Heart right ventricle (tissue), 16 donors: ENCODE measurements around the gene GBA2. TPM values are rescaled to one million over a fixed set of nuclear protein-coding genes. Genes with fewer than 3 reads are reported as not detected.

Experiments
- ATAC-seq, 8 donors: fragments of 200-7000 bp; cut with Tn5 transposase; one replicate each; pipeline ENCODE4 v1.9.1; 2020; ENCODE audit warnings: mild to moderate bottlenecking in 8 of 8, moderate library complexity in 8 of 8, moderate number of reproducible peaks in 1 of 8
- DNase-seq, 2 donors: peaks; one replicate each; pipeline ENCODE4 v3.0.0-alpha.2; 2020
- H3K27ac ChIP-seq, 10 donors: fragments of 200-600 bp; sonication (generic) in 2 of 10; one replicate each; pipeline versions ENCODE4 v1.5.0 to v1.8.0; 2020 to 2022; ENCODE audit warnings: mild to moderate bottlenecking in 3 of 10
- H3K27me3 ChIP-seq, 7 donors: fragments of 200-600 bp; one replicate each; pipeline ENCODE4 v1.8.0; 2021 to 2022; ENCODE audit warnings: mild to moderate bottlenecking in 2 of 7
- H3K36me3 ChIP-seq, 9 donors: fragments of 200-600 bp; sonication (generic) in 1 of 9; one replicate each; pipeline versions ENCODE4 v1.5.0 to v1.8.0; 2020 to 2022; ENCODE audit warnings: mild to moderate bottlenecking in 2 of 9
- H3K4me1 ChIP-seq, 9 donors: fragments of 200-600 bp; sonication (generic) in 1 of 9; one replicate each; pipeline versions ENCODE4 v1.5.0 to v1.8.0; 2020 to 2022; ENCODE audit warnings: mild to moderate bottlenecking in 4 of 9
- H3K4me3 ChIP-seq, 10 donors: fragments of 200-600 bp; sonication (generic) in 2 of 10; one replicate each; pipeline versions ENCODE4 v1.5.0 to v1.8.0; 2020 to 2022; ENCODE audit warnings: mild to moderate bottlenecking in 7 of 10, moderate library complexity in 2 of 10
- H3K9me3 ChIP-seq, 11 donors: fragments of 200-600 bp in 10 of 11; sonication (generic) in 2 of 11; one replicate each; pipeline versions ENCODE4 v1.5.0 to v1.8.0; 2013 to 2022; ENCODE audit warnings: mild to moderate bottlenecking in 2 of 11, control low read depth in 1 of 11, moderate library complexity in 1 of 11
- CTCF ChIP-seq, 9 donors: fragments of 200-600 bp; sonication (generic) in 2 of 9; IDR thresholded peaks; one replicate each; pipeline versions ENCODE4 v1.5.0 to v1.8.0; 2021 to 2022; ENCODE audit warnings: antibody characterized with exemption in 9 of 9, mild to moderate bottlenecking in 5 of 9, moderate library complexity in 1 of 9
- WGBS, 2 donors: extraction: QIAGEN DNeasy Blood & Tissue Kit; methylation state at CpG; one replicate each; pipeline ENCODE4 v1.1.7; 2013; ENCODE audit warnings: inconsistent platforms in 1 of 2; 5-methylcytosine and 5-hydroxymethylcytosine counted together
- intact Hi-C, 10 donors: fragments of 100-400 bp; cut with DNase I; formaldehyde crosslinking; loops; one replicate each; pipeline versions ENCODE4 v1.11.1 to v1.14.2; 2022
- polyA plus RNA-seq, 2 donors: library from polyadenylated mRNA; stranded (reverse); fragments of 200-250 nt; gene quantifications; one replicate each; pipeline ENCODE4 v1.2.3, GENCODE V29; 2013
- total RNA-seq, 10 donors: library from RNA; stranded (reverse); fragmentation: NEBNext Ultra II Directional in 3 of 10; extraction: Animal tissue kit (Norgen Biotek cat#: 25700) in 3 of 10; gene quantifications; one replicate each; pipeline versions ENCODE4 v1.2.1 to v1.2.4, GENCODE V29; 2021 to 2023
- donor health status: Arrhythmogenic right ventricular cardiomyopathy.
- donor health status: ischemic (EF 13 %, LVEDD 7.1; RV severe dilation, severe dysfunction).
- donor health status: healthy with polysubstance abuse.
- donor health status: DM: no; HTN: yes; CAD: no.
- donor health status: DM: no; HTN: no; CAD: no.
- donor health status: ischemic (EF 25% LVEDD 6.9; RV normal size, moderate dysfunction).
- donor health status: ischemic (EF 25% LVEDD 5.7; RV mildly dilated, moderate dysfunction).
- donor health status: healthy.
- donor health status: DM: yes; HTN: yes; CAD: no.
- donor health status: Ischemic cardiomyopathy.
- donor health status: ischemic (EF 35%, LVEDD 5.7; RV mildly dilated, moderate dysfunction).
- donor health status: nonischemic (EF 11% LVEDD 7.7; RV severe dilation, severe dysfunction).
- donor health status: DM: yes; HTN: yes; CAD: no.
- donor health status: PGD.
- donor health status: ischemic (EF 29% LVEDD 5.4; RV normal size, mild dysfunction).
- donor health status: nonischemic (EF 23%, LVEDD 6.1; RV moderate dilation, normal function).

Gene GBA2
- total and polyA plus RNA-seq, 12 donors = 47.4 to 102 (median 79.5) TPM

- no peak for ATAC-seq
- intact Hi-C loops = loop anchor here in 5 of 10 donors (2.0 to 5.0 kb wide), 3 partner anchors 34 to 42 kb away; partner anchors contain the start of genes CREB3 (in 2 of the 5), TLN1 (in 2 of the 5), CCDC107 (in 1 of the 5) and RMRP (in 1 of the 5)
Measured at GRCh38 chr9:35691334-35691650, 57.7 kb downstream of the GBA2 start.

GRCh38 chr9:35690614-35691333, 58.3 kb downstream of the GBA2 start:
- no peak for TF ChIP-seq CTCF (IDR thresholded peaks at IDR 0.05)
- ATAC-seq = peak; percentile 59 to 75 (median 66)
- Histone ChIP-seq H3K27me3 (peaks cover 0 to 8% (median 0%) of the 10 kb centered on the region in 7 donors), H3K36me3 (peaks cover 0 to 14% (median 3%) of the 10 kb centered on the region in 9 donors), H3K4me1 (peaks cover 0 to 47% (median 44%) of the 10 kb centered on the region in 9 donors), H3K27ac (peak overlapping the region; percentile 72 to 100 (median 94)), H3K4me3 (peak overlapping the region; percentile 33 to 86 (median 71)), H3K9me3 (no peaks in the 10 kb centered on the region)
- DNase-seq = peak; percentile 84 to 90
- WGBS, 2 donors = 0 to 2% methylated on average over 54 to 61 of the region's 61 CpGs
- intact Hi-C loops = loop anchor here in 5 of 10 donors (2.0 to 5.0 kb wide), 3 partner anchors 33 to 42 kb away; partner anchors contain the start of genes CREB3 (in 2 of the 5), TLN1 (in 2 of the 5), CCDC107 (in 1 of the 5) and RMRP (in 1 of the 5)

More at GRCh38 chr9:35691334-35691650, 57.7 kb downstream of the GBA2 start:
- peaks cover 0 to 14% (median 0%) of the 10 kb centered on the region in 9 donors for H3K36me3 ChIP-seq
- no peak for DNase-seq
- peak overlapping the region in 9 of 10 donors; percentile 45 to 86 (median 75) for H3K4me3 ChIP-seq
- 22 to 40% methylated on average over 9 to 10 of the region's 10 CpGs for WGBS, 2 donors
- no peak for TF ChIP-seq CTCF (IDR thresholded peaks at IDR 0.05)
- H3K27ac ChIP-seq = peak overlapping the region; percentile 72 to 100 (median 94)
- H3K4me1 ChIP-seq = peaks cover 0 to 42% (median 38%) of the 10 kb centered on the region in 9 donors
- H3K27me3 ChIP-seq = peaks cover 0 to 8% (median 0%) of the 10 kb centered on the region in 7 donors
- H3K9me3 ChIP-seq = no peaks in the 10 kb centered on the region

GRCh38 chr9:35690294-35690613, 58.8 kb downstream of the GBA2 start:
- Histone ChIP-seq H3K4me1 (peaks cover 4 to 53% (median 48%) of the 10 kb centered on the region in 9 donors), H3K9me3 (no peaks in the 10 kb centered on the region), H3K4me3 (peak overlapping the region; percentile 33 to 86 (median 71)), H3K27ac (peak overlapping the region; percentile 72 to 100 (median 94)), H3K27me3 (peaks cover 0 to 8% (median 0%) of the 10 kb centered on the region in 7 donors), H3K36me3 (peaks cover 0 to 16% (median 5%) of the 10 kb centered on the region in 9 donors)
- DNase-seq (no peak), ATAC-seq (no peak)
- intact Hi-C loops = loop anchor here in 5 of 10 donors (2.0 to 5.0 kb wide), 3 partner anchors 33 to 43 kb away; partner anchors contain the start of genes CREB3 (in 2 of the 5), TLN1 (in 2 of the 5), CCDC107 (in 1 of the 5) and RMRP (in 1 of the 5)
- no peak for TF ChIP-seq CTCF (IDR thresholded peaks at IDR 0.05)
- WGBS, 2 donors = 0 to 1% methylated on average over 21 of the region's 21 CpGs

- peaks cover 9 to 58% (median 48%) of the 10 kb centered on the region in 9 donors for H3K4me1 ChIP-seq
- no peak for TF ChIP-seq CTCF (IDR thresholded peaks at IDR 0.05)
- intact Hi-C loops = loop anchor here in 5 of 10 donors (2.0 to 5.0 kb wide), 4 partner anchors 31 to 43 kb away; partner anchors contain the start of genes CCDC107 (in 3 of the 5), RMRP (in 3 of the 5), CREB3 (in 2 of the 5) and TLN1 (in 2 of the 5)
- H3K9me3 ChIP-seq = no peaks in the 10 kb centered on the region
- peak; percentile 78 to 84 for DNase-seq
- H3K4me3 ChIP-seq = peak within 1 kb of the TSS; percentile 45 to 86 (median 71)
- peaks cover 0 to 8% (median 0%) of the 10 kb centered on the region in 7 donors for H3K27me3 ChIP-seq
- peak; percentile 63 to 79 (median 76) for ATAC-seq
- H3K27ac ChIP-seq = peak within 1 kb of the TSS; percentile 72 to 100 (median 94)
- WGBS, 2 donors = 8 to 12% methylated on average over 60 to 61 of the region's 61 CpGs
- H3K36me3 ChIP-seq = peaks cover 0 to 21% (median 10%) of the 10 kb centered on the region in 9 donors
Measured at GRCh38 chr9:35689542-35690293, 59.3 kb downstream of the GBA2 start, which contains the start of gene TPM2. TSS of gene TPM2 (minus strand) at chr9:35689925. CDS start at chr9:35689817, 108 bp downstream.
